ENCODE data around the gene HABP4. TPM values are rescaled to one million over a fixed set of nuclear protein-coding genes. Genes with fewer than 3 reads are reported as not detected.

The HABP4 gene
- total RNA-seq, 1 donor from 2014 or later = 15.8 TPM

DNA sequence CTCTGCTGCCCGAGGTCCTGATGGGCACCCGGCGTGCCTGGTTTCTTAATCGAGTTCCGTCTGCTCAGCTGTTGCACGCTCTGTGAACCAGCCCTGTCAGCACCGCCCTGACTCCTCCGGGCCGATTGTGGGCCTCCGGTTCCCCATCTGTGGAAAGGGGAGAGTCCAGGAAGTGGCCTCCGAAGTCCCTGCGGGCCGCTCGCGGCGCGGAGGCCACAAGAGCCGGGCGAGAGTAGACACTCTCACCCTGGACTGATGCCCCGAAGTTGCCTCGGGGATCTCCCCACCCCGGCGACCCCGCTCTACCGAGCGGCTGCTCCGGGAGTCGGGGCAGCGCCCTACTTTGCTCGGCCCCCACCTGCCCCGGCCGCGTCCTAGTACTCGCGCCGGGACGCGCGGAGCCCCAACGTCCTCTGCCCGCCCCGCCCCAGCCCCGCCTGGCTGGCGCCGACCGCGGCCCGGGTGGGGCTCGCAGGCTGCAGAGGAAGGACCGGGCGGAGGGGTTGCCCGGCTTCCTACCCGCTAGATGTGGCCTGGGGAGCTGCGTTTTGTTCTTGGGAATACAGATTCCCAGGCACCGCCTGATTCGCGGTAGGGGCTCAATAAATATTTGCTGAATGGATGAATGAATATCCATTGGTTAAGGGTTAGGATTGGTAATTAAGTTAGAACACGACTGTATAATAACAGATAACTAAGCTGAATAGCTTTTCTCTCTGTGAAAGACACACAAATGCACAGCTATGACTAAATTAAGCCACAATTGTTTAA lies 30.9 kb upstream of the HABP4 start:
- Mint-ChIP-seq H3K27me3 (ENCODE audit: unreplicated experiment) (no peaks in the 10 kb centered on the region), H3K27ac (ENCODE audit: unreplicated experiment) (peak overlapping the region; percentile 91), H3K9me3 (ENCODE audit: unreplicated experiment) (no peaks in the 10 kb centered on the region), H3K4me3 (ENCODE audit: unreplicated experiment) (peak overlapping the region; percentile 86), H3K4me1 (ENCODE audit: unreplicated experiment) (peaks cover 31% of the 10 kb centered on the region), H3K36me3 (ENCODE audit: unreplicated experiment) (no peaks in the 10 kb centered on the region)
- DNase-seq (ENCODE audit: extremely low spot score, unreplicated experiment) = peak; percentile 87
- TF ChIP-seq, protein P1, sequence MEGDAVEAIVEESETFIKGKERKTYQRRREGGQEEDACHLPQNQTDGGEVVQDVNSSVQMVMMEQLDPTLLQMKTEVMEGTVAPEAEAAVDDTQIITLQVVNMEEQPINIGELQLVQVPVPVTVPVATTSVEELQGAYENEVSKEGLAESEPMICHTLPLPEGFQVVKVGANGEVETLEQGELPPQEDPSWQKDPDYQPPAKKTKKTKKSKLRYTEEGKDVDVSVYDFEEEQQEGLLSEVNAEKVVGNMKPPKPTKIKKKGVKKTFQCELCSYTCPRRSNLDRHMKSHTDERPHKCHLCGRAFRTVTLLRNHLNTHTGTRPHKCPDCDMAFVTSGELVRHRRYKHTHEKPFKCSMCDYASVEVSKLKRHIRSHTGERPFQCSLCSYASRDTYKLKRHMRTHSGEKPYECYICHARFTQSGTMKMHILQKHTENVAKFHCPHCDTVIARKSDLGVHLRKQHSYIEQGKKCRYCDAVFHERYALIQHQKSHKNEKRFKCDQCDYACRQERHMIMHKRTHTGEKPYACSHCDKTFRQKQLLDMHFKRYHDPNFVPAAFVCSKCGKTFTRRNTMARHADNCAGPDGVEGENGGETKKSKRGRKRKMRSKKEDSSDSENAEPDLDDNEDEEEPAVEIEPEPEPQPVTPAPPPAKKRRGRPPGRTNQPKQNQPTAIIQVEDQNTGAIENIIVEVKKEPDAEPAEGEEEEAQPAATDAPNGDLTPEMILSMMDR (IDR thresholded peaks at IDR 0.05) = no peak

DNA sequence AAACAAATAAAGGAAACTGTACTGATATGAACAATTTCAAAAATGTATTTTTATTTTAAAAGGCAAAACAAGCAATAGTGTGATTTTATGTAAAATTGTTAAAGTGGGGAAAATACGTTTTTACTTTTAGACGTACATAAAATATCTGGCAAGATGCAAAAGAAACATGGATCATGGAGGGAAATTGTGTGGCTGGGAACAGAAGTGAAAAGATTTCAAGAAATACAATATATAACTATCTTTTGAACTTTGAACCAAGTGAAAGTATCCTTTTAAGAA lies 30.3 kb upstream of the HABP4 start:
- Mint-ChIP-seq H3K27me3 (ENCODE audit: unreplicated experiment) (no peaks in the 10 kb centered on the region), H3K27ac (ENCODE audit: unreplicated experiment) (peak overlapping the region; percentile 91), H3K4me3 (ENCODE audit: unreplicated experiment) (peak overlapping the region; percentile 69), H3K36me3 (ENCODE audit: unreplicated experiment) (no peaks in the 10 kb centered on the region), H3K9me3 (ENCODE audit: unreplicated experiment) (no peaks in the 10 kb centered on the region), H3K4me1 (ENCODE audit: unreplicated experiment) (peaks cover 31% of the 10 kb centered on the region)
- no peak for DNase-seq (ENCODE audit: extremely low spot score, unreplicated experiment)
- TF ChIP-seq, protein P1 (IDR thresholded peaks at IDR 0.05) = no peak

DNA sequence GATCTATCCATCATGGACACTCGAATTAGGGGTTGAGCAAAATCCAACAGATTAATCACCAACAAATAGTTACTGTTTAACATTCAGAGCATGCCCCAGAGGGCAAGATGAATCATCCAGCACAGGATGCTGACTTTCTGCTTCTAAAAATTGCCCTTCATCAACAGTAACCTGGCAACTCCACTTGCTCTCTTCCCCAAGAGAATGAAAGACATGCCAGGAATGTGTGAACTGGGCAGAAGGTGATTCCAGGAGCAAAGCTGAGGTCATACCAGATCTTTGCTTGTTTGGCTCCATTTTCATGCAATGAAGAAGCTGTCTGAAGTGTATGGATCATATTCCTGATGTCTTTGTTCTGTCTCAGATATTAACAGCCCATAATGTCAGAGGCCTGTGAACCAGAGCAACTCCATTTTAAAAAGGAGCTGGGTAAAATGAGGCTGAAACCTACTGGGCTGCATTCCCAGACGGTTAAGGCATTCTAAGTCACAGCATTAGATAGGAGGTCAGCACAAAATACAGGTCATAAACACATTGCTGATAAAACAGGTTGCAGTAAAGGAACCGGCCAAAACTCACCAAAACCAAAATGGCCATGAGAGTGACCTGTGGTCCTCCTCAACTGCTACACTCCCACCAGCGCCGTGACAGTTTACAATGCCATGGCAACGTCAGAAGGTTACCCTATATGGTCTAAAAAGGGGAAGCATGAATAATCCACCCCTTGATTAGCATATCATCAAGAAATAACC lies 29.3 kb upstream of the HABP4 start:
- Mint-ChIP-seq H3K4me3 (ENCODE audit: unreplicated experiment) (peak overlapping the region; percentile 69), H3K36me3 (ENCODE audit: unreplicated experiment) (no peaks in the 10 kb centered on the region)

DNA sequence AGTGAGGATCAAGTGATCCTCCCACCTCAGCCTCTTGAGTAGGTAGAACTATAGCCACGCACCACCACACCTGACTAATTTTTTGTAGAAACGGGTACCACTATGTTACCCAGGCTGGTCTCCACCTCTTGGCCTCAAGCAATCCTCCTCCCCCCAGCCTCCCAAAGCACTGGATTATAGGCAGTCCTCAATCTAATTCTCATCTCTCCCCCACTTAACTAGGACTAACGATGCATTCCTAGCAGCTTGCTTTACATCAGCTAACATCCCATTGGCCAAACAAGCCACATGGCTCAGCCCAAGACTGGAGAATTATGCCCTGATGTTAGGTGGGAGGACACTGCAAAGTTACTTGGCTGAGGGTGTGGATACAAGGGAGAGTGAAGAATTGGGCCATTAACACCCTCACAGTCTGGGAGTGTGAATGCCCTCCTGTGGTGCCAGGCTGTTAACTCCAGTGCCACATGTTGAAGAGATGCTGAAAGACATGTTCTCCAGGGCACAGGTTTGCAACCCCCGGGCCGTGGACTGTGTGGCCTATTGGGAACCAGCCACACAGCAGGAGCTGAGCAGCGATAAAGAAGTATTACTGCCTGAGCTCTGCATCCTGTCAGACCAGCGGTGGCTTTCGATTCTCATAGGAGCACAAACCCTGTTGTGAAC lies 26.5 kb upstream of the HABP4 start:
- peak; percentile 73 for DNase-seq (ENCODE audit: extremely low spot score, unreplicated experiment)
- no peaks in the 10 kb centered on the region for H3K36me3 Mint-ChIP-seq (ENCODE audit: unreplicated experiment)

More for the DNA sequence above, 29.3 kb upstream of the HABP4 start:
- no peaks in the 10 kb centered on the region for H3K9me3 Mint-ChIP-seq (ENCODE audit: unreplicated experiment)
- H3K27ac Mint-ChIP-seq (ENCODE audit: unreplicated experiment) = peak overlapping the region; percentile 91
- TF ChIP-seq, protein P1 (IDR thresholded peaks at IDR 0.05) = no peak
- H3K4me1 Mint-ChIP-seq (ENCODE audit: unreplicated experiment) = peaks cover 31% of the 10 kb centered on the region
- no peaks in the 10 kb centered on the region for H3K27me3 Mint-ChIP-seq (ENCODE audit: unreplicated experiment)
- peak; percentile 81 for DNase-seq (ENCODE audit: extremely low spot score, unreplicated experiment)

More for the DNA sequence above, 26.5 kb upstream of the HABP4 start:
- TF ChIP-seq, protein P1 (IDR thresholded peaks at IDR 0.05) = no peak
- H3K9me3 Mint-ChIP-seq (ENCODE audit: unreplicated experiment) = no peaks in the 10 kb centered on the region
- H3K27ac Mint-ChIP-seq (ENCODE audit: unreplicated experiment) = no peak overlapping the region
- H3K4me3 Mint-ChIP-seq (ENCODE audit: unreplicated experiment) = no peak overlapping the region
- peaks cover 22% of the 10 kb centered on the region for H3K4me1 Mint-ChIP-seq (ENCODE audit: unreplicated experiment)
- no peaks in the 10 kb centered on the region for H3K27me3 Mint-ChIP-seq (ENCODE audit: unreplicated experiment)

Data from osteocyte (in vitro differentiated cells).